H7 (cell line): ENCODE data around the gene TUBG1. TPM values are rescaled to one million over a fixed set of nuclear protein-coding genes. Genes with fewer than 3 reads are reported as not detected.
A peak's percentile ranks its signal among the peaks of the same experiment; 100 is the strongest.

Source experiments
- DNase-seq: peaks from one replicate; pipeline ENCODE4 v3.0.0; 2012
- H3K27me3 ChIP-seq: 2 replicates; pipeline ENCODE4 v1.6.0; 2011; ENCODE audit warnings: mild to moderate bottlenecking, low read length; ENCODE audit not compliant: control insufficient read depth, insufficient read depth
- H3K36me3 ChIP-seq: replicated peaks from 2 replicates; pipeline ENCODE4 v1.5.1; 2011; ENCODE audit warnings: low read length; ENCODE audit not compliant: control insufficient read depth, insufficient read depth
- H3K4me3 ChIP-seq: 2 replicates; pipeline ENCODE4 v1.5.1; 2011; ENCODE audit warnings: low read depth, mild to moderate bottlenecking, control low read depth, low read length, moderate library complexity; ENCODE audit not compliant: insufficient read depth
- total RNA-seq: library from RNA; depleted of rRNA; stranded (reverse); fragments of >200 nt; shearing (Covaris generic); gene quantifications from 2 replicates; pipeline ENCODE4 v1.2.3, GENCODE V29; 2014

The TUBG1 gene
- total RNA-seq, 1 experiment from 2014 or later, result 158 TPM

GRCh38 chr17:42571435-42572225, 37.9 kb upstream of the TUBG1 start:
- H3K36me3 ChIP-seq, result peaks cover 48% of the 10 kb centered on the region
- DNase-seq, result no peak

GRCh38 chr17:42573095-42573494, 36.4 kb upstream of the TUBG1 start:
- no peak for DNase-seq
- H3K36me3 ChIP-seq, result peaks cover 48% of the 10 kb centered on the region
- H3K27me3 ChIP-seq, result no peaks in the 10 kb centered on the region
- no peak overlapping the region for H3K4me3 ChIP-seq

More at GRCh38 chr17:42571435-42572225, 37.9 kb upstream of the TUBG1 start:
- Histone ChIP-seq H3K4me3 (no peak overlapping the region), H3K27me3 (no peaks in the 10 kb centered on the region)

- peaks cover 38% of the 10 kb centered on the region for H3K36me3 ChIP-seq
- DNase-seq, result no peak
- H3K4me3 ChIP-seq, result no peak overlapping the region
- H3K27me3 ChIP-seq, result no peaks in the 10 kb centered on the region
These were observed 35.0 kb upstream of the TUBG1 start for GRCh38 chr17:42574463-42574862.

GRCh38 chr17:42577140-42577531, 32.3 kb upstream of the TUBG1 start:
- H3K27me3 ChIP-seq, result no peaks in the 10 kb centered on the region
- peaks cover 32% of the 10 kb centered on the region for H3K36me3 ChIP-seq
- peak overlapping the region; percentile 94 for H3K4me3 ChIP-seq
- DNase-seq, result no peak

GRCh38 chr17:42577532-42578281, 31.8 kb upstream of the TUBG1 start, which contains the start of gene PSMC3IP:
TSS of gene PSMC3IP (minus strand) at chr17:42577729. CDS start at chr17:42577686, 43 bp downstream.
- H3K4me3 ChIP-seq, result peak within 1 kb of the TSS; percentile 94
- H3K27me3 ChIP-seq, result no peaks in the 10 kb centered on the region
- peak; percentile 99 for DNase-seq
- peaks cover 33% of the 10 kb centered on the region for H3K36me3 ChIP-seq

- no peaks in the 10 kb centered on the region for H3K27me3 ChIP-seq
- peaks cover 33% of the 10 kb centered on the region for H3K36me3 ChIP-seq
- peak overlapping the region; percentile 94 for H3K4me3 ChIP-seq
- DNase-seq, result peak; percentile 96
These were observed 31.1 kb upstream of the TUBG1 start for GRCh38 chr17:42578282-42578869.

GRCh38 chr17:42579794-42580551, 29.5 kb upstream of the TUBG1 start:
- H3K36me3 ChIP-seq, result peaks cover 32% of the 10 kb centered on the region
- H3K27me3 ChIP-seq, result no peaks in the 10 kb centered on the region
- no peak overlapping the region for H3K4me3 ChIP-seq
- DNase-seq, result no peak

GRCh38 chr17:42581744-42582270, 27.7 kb upstream of the TUBG1 start:
- Histone ChIP-seq H3K4me3 (no peak overlapping the region), H3K36me3 (peaks cover 37% of the 10 kb centered on the region), H3K27me3 (no peaks in the 10 kb centered on the region)
- no peak for DNase-seq

- Histone ChIP-seq H3K4me3 (no peak overlapping the region), H3K36me3 (peaks cover 41% of the 10 kb centered on the region), H3K27me3 (no peaks in the 10 kb centered on the region)
- no peak for DNase-seq
These were observed 24.6 kb upstream of the TUBG1 start for GRCh38 chr17:42584880-42585279.

- no peak for DNase-seq
- peaks cover 41% of the 10 kb centered on the region for H3K36me3 ChIP-seq
- H3K4me3 ChIP-seq, result no peak overlapping the region
- H3K27me3 ChIP-seq, result no peaks in the 10 kb centered on the region
These were observed 24.1 kb upstream of the TUBG1 start for GRCh38 chr17:42585353-42585752.

- peaks cover 36% of the 10 kb centered on the region for H3K36me3 ChIP-seq
- no peak for DNase-seq
- no peak overlapping the region for H3K4me3 ChIP-seq
- H3K27me3 ChIP-seq, result no peaks in the 10 kb centered on the region
These were observed 22.8 kb upstream of the TUBG1 start for GRCh38 chr17:42586514-42587230.

GRCh38 chr17:42590886-42591285, 18.6 kb upstream of the TUBG1 start:
- Histone ChIP-seq H3K36me3 (peaks cover 7% of the 10 kb centered on the region), H3K27me3 (no peaks in the 10 kb centered on the region), H3K4me3 (no peak overlapping the region)
- no peak for DNase-seq

- H3K4me3 ChIP-seq, result no peak overlapping the region
- H3K27me3 ChIP-seq, result no peaks in the 10 kb centered on the region
- H3K36me3 ChIP-seq, result peaks cover 5% of the 10 kb centered on the region
- no peak for DNase-seq
These were observed 18.1 kb upstream of the TUBG1 start for GRCh38 chr17:42591411-42591810.
